ENCODE results near the gene OR4F6.
"Not testable (repeated sequence)": the region's sequence is repeated elsewhere in the genome, so short reads cannot be mapped to it uniquely, and the experiment has no call there.

GRCh38 chr15:101788001-101788400 lies 15.3 kb upstream of the OR4F6 start:
- TF ChIP-seq ZNF431 (CRISPR knock-in tag; IDR thresholded peaks at IDR 0.05; ENCODE audit: borderline replicate concordance, low read depth); CHCHD3 (CRISPR knock-in tag; IDR thresholded peaks at IDR 0.05); FOXK2 (IDR thresholded peaks at IDR 0.05); SMARCE1 (IDR thresholded peaks at IDR 0.05; ENCODE audit: borderline replicate concordance); ZNF24 (IDR thresholded peaks at IDR 0.05); HBP1 (CRISPR knock-in tag; IDR thresholded peaks at IDR 0.05; ENCODE audit: low read depth); GABPA (IDR thresholded peaks at IDR 0.05; ENCODE audit: low read depth, low read length); GABPA (CRISPR knock-in tag; IDR thresholded peaks at IDR 0.05; ENCODE audit: low read depth); TSC22D2 (CRISPR knock-in tag; IDR thresholded peaks at IDR 0.05; ENCODE audit: borderline replicate concordance); PCBP2 (optimal IDR thresholded peaks at IDR 0.05; ENCODE audit: low read depth, low read length, poor library complexity, severe bottlenecking): not testable (repeated sequence)
